Brain microvascular endothelial cell (primary cell): Measurements from ENCODE around the gene PRRX1.

Source experiments
- DNase-seq: peaks from one replicate; pipeline ENCODE4 v3.0.0-alpha.2; 2020
- H3K27ac ChIP-seq: fragments of 250-450 bp; sonication (Bioruptor Pico); 2 replicates; pipeline ENCODE4 v1.5.1; 2020; ENCODE audit warnings: mild to moderate bottlenecking, moderate library complexity
- H3K27me3 ChIP-seq: fragments of 250-450 bp; sonication (Bioruptor Pico); replicated peaks from 2 replicates; pipeline ENCODE4 v1.5.1; 2020; ENCODE audit warnings: mild to moderate bottlenecking
- H3K36me3 ChIP-seq: fragments of 250-450 bp; sonication (Bioruptor Pico); replicated peaks from 2 replicates; pipeline ENCODE4 v1.5.1; 2020; ENCODE audit warnings: mild to moderate bottlenecking
- H3K4me3 ChIP-seq: 2 replicates; pipeline ENCODE4 v1.5.1; 2011; ENCODE audit warnings: low read depth, mild to moderate bottlenecking, control low read depth, low read length, moderate library complexity
- in situ Hi-C: cut with HindIII; loops from 2 replicates; pipeline ENCODE4 v1.10.0; 2017; ENCODE audit warnings: low sequenced_read_pairs, low pct_ligation_motif_present
- TF ChIP-seq, protein P1 (sequence below): IDR thresholded peaks from 2 replicates; pipeline ENCODE4 v1.5.1; 2011; ENCODE audit warnings: low read depth, mild to moderate bottlenecking, moderate library complexity, low read length, control low read depth, inconsistent platforms; ENCODE audit errors: missing control alignments

The PRRX1 gene

DNA sequence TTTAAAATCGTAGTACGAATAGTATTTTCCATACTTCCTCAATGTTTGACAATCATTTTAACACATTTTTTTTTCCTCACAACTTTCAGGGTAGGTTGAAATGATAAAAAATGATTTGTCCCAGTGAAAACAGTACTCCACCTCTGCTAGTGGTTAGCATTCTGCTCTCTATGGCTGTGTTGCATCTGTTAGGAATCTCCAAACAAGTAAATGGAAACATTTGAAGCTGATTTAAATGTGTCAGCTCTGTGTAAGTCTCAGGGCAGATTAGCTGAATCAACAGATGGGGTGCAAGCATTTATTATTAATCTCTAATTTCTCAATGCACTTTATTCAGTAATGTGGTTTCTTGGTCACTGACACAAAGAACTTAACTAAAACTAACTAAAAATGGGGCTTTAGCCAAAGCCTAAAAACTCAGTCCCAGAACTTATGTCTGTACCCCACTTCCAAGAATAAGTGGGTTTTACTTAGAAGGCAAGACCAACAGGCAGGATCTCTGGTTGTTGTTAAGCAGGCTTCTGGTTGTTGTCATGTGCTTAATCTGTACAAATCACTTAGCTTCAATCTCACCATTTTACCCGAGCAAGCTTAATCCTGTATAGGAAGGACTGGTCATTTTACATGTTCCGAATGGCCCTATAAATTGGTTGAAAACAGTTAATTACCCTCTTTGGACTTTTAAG is 67.8 kb downstream of the PRRX1 start:
- no peak overlapping the region for H3K4me3 ChIP-seq
- H3K27me3 ChIP-seq, result no peaks in the 10 kb centered on the region
- H3K36me3 ChIP-seq, result peaks cover 7% of the 10 kb centered on the region
- in situ Hi-C loops, result no loop called here
- H3K27ac ChIP-seq, result no peak overlapping the region
- TF ChIP-seq, protein P1, sequence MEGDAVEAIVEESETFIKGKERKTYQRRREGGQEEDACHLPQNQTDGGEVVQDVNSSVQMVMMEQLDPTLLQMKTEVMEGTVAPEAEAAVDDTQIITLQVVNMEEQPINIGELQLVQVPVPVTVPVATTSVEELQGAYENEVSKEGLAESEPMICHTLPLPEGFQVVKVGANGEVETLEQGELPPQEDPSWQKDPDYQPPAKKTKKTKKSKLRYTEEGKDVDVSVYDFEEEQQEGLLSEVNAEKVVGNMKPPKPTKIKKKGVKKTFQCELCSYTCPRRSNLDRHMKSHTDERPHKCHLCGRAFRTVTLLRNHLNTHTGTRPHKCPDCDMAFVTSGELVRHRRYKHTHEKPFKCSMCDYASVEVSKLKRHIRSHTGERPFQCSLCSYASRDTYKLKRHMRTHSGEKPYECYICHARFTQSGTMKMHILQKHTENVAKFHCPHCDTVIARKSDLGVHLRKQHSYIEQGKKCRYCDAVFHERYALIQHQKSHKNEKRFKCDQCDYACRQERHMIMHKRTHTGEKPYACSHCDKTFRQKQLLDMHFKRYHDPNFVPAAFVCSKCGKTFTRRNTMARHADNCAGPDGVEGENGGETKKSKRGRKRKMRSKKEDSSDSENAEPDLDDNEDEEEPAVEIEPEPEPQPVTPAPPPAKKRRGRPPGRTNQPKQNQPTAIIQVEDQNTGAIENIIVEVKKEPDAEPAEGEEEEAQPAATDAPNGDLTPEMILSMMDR, result no peak
- no peak for DNase-seq

DNA sequence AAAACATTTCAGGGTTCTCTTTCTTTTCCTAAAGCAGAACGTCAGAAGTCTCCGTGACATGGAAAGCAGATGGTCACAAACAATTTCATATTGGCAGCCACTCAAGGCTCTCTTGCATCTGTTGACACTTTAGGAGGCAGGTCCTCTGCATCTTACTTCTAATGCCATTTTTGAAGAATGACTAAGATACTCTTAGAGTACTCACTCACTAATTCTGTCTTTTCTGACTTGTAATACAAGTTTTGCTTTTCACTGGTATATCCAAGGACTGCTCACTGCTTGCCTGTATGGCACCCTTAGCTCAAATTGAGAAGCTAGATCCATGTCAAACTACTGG is 68.3 kb downstream of the PRRX1 start:
- TF ChIP-seq, protein P1, result no peak
- DNase-seq, result peak; percentile 12
- H3K4me3 ChIP-seq, result no peak overlapping the region
- peaks cover 4% of the 10 kb centered on the region for H3K36me3 ChIP-seq
- H3K27ac ChIP-seq, result no peak overlapping the region
- in situ Hi-C loops, result no loop called here
- no peaks in the 10 kb centered on the region for H3K27me3 ChIP-seq

GRCh38 chr1:170734412-170735175 is 70.7 kb downstream of the PRRX1 start:
- in situ Hi-C loops, result no loop called here
- H3K4me3 ChIP-seq, result no peak overlapping the region
- no peaks in the 10 kb centered on the region for H3K27me3 ChIP-seq
- DNase-seq, result peak; percentile 47
- H3K36me3 ChIP-seq, result peaks cover 4% of the 10 kb centered on the region
- peak overlapping the region; percentile 26 for H3K27ac ChIP-seq
- TF ChIP-seq, protein P1, result no peak

- no peak overlapping the region for H3K4me3 ChIP-seq
- H3K27ac ChIP-seq, result no peak overlapping the region
- in situ Hi-C loops, result no loop called here
- DNase-seq, result no peak
- peaks cover 4% of the 10 kb centered on the region for H3K36me3 ChIP-seq
- no peaks in the 10 kb centered on the region for H3K27me3 ChIP-seq
- TF ChIP-seq, protein P1, result no peak
Measured at GRCh38 chr1:170735366-170736263, 71.7 kb downstream of the PRRX1 start.

- no peaks in the 10 kb centered on the region for H3K27me3 ChIP-seq
- TF ChIP-seq, protein P1, result no peak
- H3K4me3 ChIP-seq, result no peak overlapping the region
- H3K27ac ChIP-seq, result no peak overlapping the region
- H3K36me3 ChIP-seq, result no peaks in the 10 kb centered on the region
- in situ Hi-C loops, result no loop called here
- DNase-seq, result no peak
Measured at GRCh38 chr1:170739803-170740202, 75.9 kb downstream of the PRRX1 start.
